Thyroid gland (tissue), 4 donors: ENCODE results near the gene GYPE. TPM values are rescaled to one million over a fixed set of nuclear protein-coding genes. Genes with fewer than 3 reads are reported as not detected.
A peak's percentile ranks its signal among the peaks of the same experiment; 100 is the strongest.
"Not testable (repeated sequence)": the region's sequence is repeated elsewhere in the genome, so short reads cannot be mapped to it uniquely, and the experiment has no call there.

Experiments
- DNase-seq, 2 donors: peaks; one replicate each; pipeline ENCODE4 v3.0.0-alpha.2; 2019
- H3K27ac ChIP-seq, 3 donors: fragments of 200-600 bp; sonication (generic); 1 replicate in 2 of 3; 2 replicates in 1 of 3; pipeline ENCODE4 v1.5.1; 2016 to 2019; ENCODE audit warnings: mild to moderate bottlenecking in 1 of 3, moderate library complexity in 1 of 3
- H3K27me3 ChIP-seq: fragments of 200-600 bp; sonication (generic); one replicate; pipeline ENCODE4 v1.5.1; 2019
- H3K36me3 ChIP-seq, 2 donors: fragments of 200-600 bp; sonication (generic); one replicate each; pipeline ENCODE4 v1.5.1; 2016 to 2019
- H3K4me1 ChIP-seq, 2 donors: fragments of 200-600 bp; sonication (generic); one replicate each; pipeline ENCODE4 v1.5.1; 2017 to 2019
- H3K4me3 ChIP-seq, 3 donors: fragments of 200-600 bp; sonication (generic); replicated peaks in 1 of 3; 1 replicate in 2 of 3; 2 replicates in 1 of 3; pipeline ENCODE4 v1.5.1; 2016; ENCODE audit warnings: mild to moderate bottlenecking in 1 of 3
- H3K9me3 ChIP-seq: fragments of 200-600 bp; sonication (generic); one replicate; pipeline ENCODE4 v1.5.1; 2017
- WGBS, 2 donors: methylation state at CpG; one replicate each; pipeline ENCODE4 v1.1.5; 2017; 5-methylcytosine and 5-hydroxymethylcytosine counted together
- intact Hi-C: fragments of 100-400 bp; cut with DNase I; formaldehyde crosslinking; loops from one replicate; pipeline ENCODE4 v1.15.1; 2023
- total RNA-seq, 4 donors: library from RNA; depleted of rRNA; stranded (reverse); fragments of >200 nt; gene quantifications; one replicate each; pipeline ENCODE4 v1.2.3, GENCODE V29; 2016

Gene GYPE
- total RNA-seq, 4 donors from 2014 or later: 0.40 to 1.1 (median 0.67) TPM; not detected in 1

- H3K27ac ChIP-seq, H3K9me3 ChIP-seq, H3K36me3 ChIP-seq, H3K27me3 ChIP-seq, H3K4me3 ChIP-seq, H3K4me1 ChIP-seq, DNase-seq, intact Hi-C loops: not testable (repeated sequence)
- WGBS, 2 donors: 93 to 94% methylated on average over 4 of the region's 4 CpGs
Observed at GRCh38 chr4:143834196-143834595, 71.2 kb downstream of the GYPE start.

GRCh38 chr4:143833676-143834075 lies 71.7 kb downstream of the GYPE start:
- intact Hi-C loops, H3K9me3 ChIP-seq, H3K27me3 ChIP-seq, H3K4me1 ChIP-seq, DNase-seq, H3K27ac ChIP-seq, H3K36me3 ChIP-seq, H3K4me3 ChIP-seq: not testable (repeated sequence)
- 51 to 62% methylated on average over 2 of the region's 2 CpGs for WGBS, 2 donors

- H3K4me3 ChIP-seq, DNase-seq, H3K4me1 ChIP-seq, intact Hi-C loops, H3K27ac ChIP-seq, H3K9me3 ChIP-seq, H3K27me3 ChIP-seq, H3K36me3 ChIP-seq: not testable (repeated sequence)
Observed at GRCh38 chr4:143830576-143830975, 74.8 kb downstream of the GYPE start.

- H3K27ac ChIP-seq, H3K9me3 ChIP-seq, H3K36me3 ChIP-seq, H3K27me3 ChIP-seq, H3K4me3 ChIP-seq, intact Hi-C loops, H3K4me1 ChIP-seq: not testable (repeated sequence)
- peak; percentile 9 to 10 for DNase-seq
- 19 to 52% methylated on average over 4 of the region's 4 CpGs for WGBS, 2 donors
Observed at GRCh38 chr4:143829239-143829620, 76.1 kb downstream of the GYPE start.

Other genes with a start within 250 kb of the GYPE start
- gene FREM3, start 204.9 kb downstream of the GYPE start, total RNA-seq: not detected
- not detected for gene GYPB, start 113.8 kb upstream of the GYPE start, total RNA-seq
- gene GYPA, start 235.2 kb upstream of the GYPE start, total RNA-seq: not detected